ENCODE results near the gene OGFOD1.

- TF ChIP-seq SPI1 (IDR thresholded peaks at IDR 0.05; ENCODE audit: low read depth, low read length): no peak
- TF ChIP-seq POLR2AphosphoS5 (IDR thresholded peaks at IDR 0.05; ENCODE audit: low read depth, low read length): no peak
- TF ChIP-seq POLR2A (IDR thresholded peaks at IDR 0.05; ENCODE audit: low read depth, low read length): no peak
- TF ChIP-seq PAX5 (IDR thresholded peaks at IDR 0.05; ENCODE audit: insufficient read depth, low read length, severe bottlenecking): no peak
Measured at GRCh38 chr16:56483394-56483793, 32.0 kb downstream of the OGFOD1 start.
